Fibroblast of pulmonary artery (primary cell): Measurements from ENCODE around the gene DNAAF5.

Experiments used
- DNase-seq: peaks from one replicate; pipeline ENCODE4 v3.0.0-alpha.2; 2010; ENCODE audit warnings: low read depth
- H3K4me3 ChIP-seq: replicated peaks from 2 replicates; pipeline ENCODE4 v1.5.1; 2011; ENCODE audit warnings: low read depth, mild to moderate bottlenecking, control low read depth, low read length, moderate library complexity
- CTCF ChIP-seq: IDR thresholded peaks from 2 replicates; pipeline ENCODE4 v1.5.1; 2011; ENCODE audit warnings: mild to moderate bottlenecking, control low read depth, low read length, inconsistent platforms; ENCODE audit errors: missing control alignments

DNAAF5 gene

GRCh38 chr7:835485-836401, 109.2 kb downstream of the DNAAF5 start:
- TF ChIP-seq CTCF: no peak

More at GRCh38 chr7:835485-836401, 109.2 kb downstream of the DNAAF5 start:
- H3K4me3 ChIP-seq: no peak overlapping the region
- DNase-seq: no peak
